NB4 (cell line): ENCODE data around the gene SEMA3F.

Source experiments
- DNase-seq: peaks from one replicate; pipeline ENCODE4 v3.0.0; 2010; ENCODE audit warnings: low read depth
- H3K4me3 ChIP-seq: one replicate; pipeline ENCODE4 v1.5.1; 2011; ENCODE audit warnings: mild to moderate bottlenecking, low read depth, low read length, moderate library complexity
- CTCF ChIP-seq: IDR thresholded peaks from one replicate; pipeline ENCODE4 v1.5.1; 2012; ENCODE audit warnings: low read depth, low read length
- MAX ChIP-seq: IDR thresholded peaks from 2 replicates; pipeline ENCODE4 v1.6.1; 2011; ENCODE audit warnings: low read depth, low read length
- MYC ChIP-seq: IDR thresholded peaks from 2 replicates; pipeline ENCODE4 v1.6.1; 2011; ENCODE audit warnings: low read depth, low read length
- POLR2A ChIP-seq: IDR thresholded peaks from 2 replicates; pipeline ENCODE4 v1.6.1; 2011; ENCODE audit warnings: mild to moderate bottlenecking; ENCODE audit not compliant: insufficient read length; ENCODE audit errors: extremely low read depth

SEMA3F gene

GRCh38 chr3:50186096-50186495 is 31.0 kb downstream of the SEMA3F start:
- H3K4me3 ChIP-seq: no peak overlapping the region
- DNase-seq: no peak
- TF ChIP-seq MAX (no peak), MYC (no peak), CTCF (no peak), POLR2A (no peak)

DNA sequence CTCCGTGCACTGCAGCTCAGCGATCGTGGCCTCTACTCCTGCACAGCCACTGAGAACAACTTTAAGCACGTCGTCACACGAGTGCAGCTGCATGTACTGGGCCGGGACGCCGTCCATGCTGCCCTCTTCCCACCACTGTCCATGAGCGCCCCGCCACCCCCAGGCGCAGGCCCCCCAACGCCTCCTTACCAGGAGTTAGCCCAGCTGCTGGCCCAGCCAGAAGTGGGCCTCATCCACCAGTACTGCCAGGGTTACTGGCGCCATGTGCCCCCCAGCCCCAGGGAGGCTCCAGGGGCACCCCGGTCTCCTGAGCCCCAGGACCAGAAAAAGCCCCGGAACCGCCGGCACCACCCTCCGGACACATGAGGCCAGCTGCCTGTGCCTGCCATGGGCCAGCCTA is 32.6 kb downstream of the SEMA3F start:
- no peak overlapping the region for H3K4me3 ChIP-seq
- TF ChIP-seq MAX (no peak), POLR2A (no peak), CTCF (no peak), MYC (no peak)

GRCh38 chr3:50189274-50189673 is 34.1 kb downstream of the SEMA3F start:
- peak; percentile 79 for DNase-seq
- H3K4me3 ChIP-seq: no peak overlapping the region
- TF ChIP-seq MYC (peak; percentile 45; the same call in 1 of the 2 replicates), MAX (peak; percentile 28), CTCF (peak; percentile 71), POLR2A (peak; percentile 7)

More for the DNA sequence above, 32.6 kb downstream of the SEMA3F start:
- DNase-seq: no peak

DNA sequence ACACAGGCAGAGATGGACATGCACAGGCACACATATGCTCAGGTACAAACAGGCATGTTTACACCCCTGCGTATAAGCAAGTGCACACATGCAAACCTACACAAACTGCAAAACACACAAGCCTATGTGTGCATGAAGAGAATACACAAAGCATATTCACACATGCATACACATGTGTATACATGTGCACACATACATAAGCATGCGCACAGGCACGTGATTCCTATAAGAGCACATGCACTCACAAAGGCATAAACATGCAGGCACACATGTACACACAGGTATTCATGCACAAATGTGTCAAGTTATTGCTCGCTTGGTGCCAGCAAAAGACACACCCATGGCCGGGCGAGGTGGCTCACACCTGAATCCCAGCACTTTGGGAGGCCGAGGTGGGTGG is 34.9 kb downstream of the SEMA3F start:
- no peak overlapping the region for H3K4me3 ChIP-seq
- no peak for DNase-seq
- peak; percentile 1 for TF ChIP-seq POLR2A
- no peak for TF ChIP-seq MYC
- peak; percentile 67 for TF ChIP-seq MAX
- no peak for TF ChIP-seq CTCF

GRCh38 chr3:50190936-50191660 is 36.0 kb downstream of the SEMA3F start, which contains the start of gene GNAT1:
GNAT1 (plus strand) TSS chr3:50191610; CDS start chr3:50191726, 116 bp downstream.
- no peak for TF ChIP-seq MYC
- TF ChIP-seq CTCF: no peak
- TF ChIP-seq MAX: no peak
- TF ChIP-seq POLR2A: no peak
- peak; percentile 61 for DNase-seq
- H3K4me3 ChIP-seq: no peak within 1 kb of the TSS

- no peak for TF ChIP-seq MAX
- no peak for TF ChIP-seq POLR2A
- TF ChIP-seq MYC: no peak
- TF ChIP-seq CTCF: no peak
- no peak for DNase-seq
- no peak overlapping the region for H3K4me3 ChIP-seq
Observed at GRCh38 chr3:50192124-50192523, 37.0 kb downstream of the SEMA3F start.
